K562 (cell line): ENCODE data around the gene KSR2. TPM values are rescaled to one million over a fixed set of nuclear protein-coding genes. Genes with fewer than 3 reads are reported as not detected.
A peak's percentile ranks its signal among the peaks of the same experiment; 100 is the strongest.

Experiments
- ARID4B ChIP-seq: sonication (generic); formaldehyde crosslinking; IDR thresholded peaks from 2 replicates; pipeline ENCODE4 v1.8.0; 2022; ENCODE audit warnings: mild to moderate bottlenecking, missing genetic modification reagents
- CBX2 ChIP-seq: fragments of 200-600 bp; sonication (generic); IDR thresholded peaks from one replicate; pipeline ENCODE4 v1.6.1; 2012; ENCODE audit warnings: mild to moderate bottlenecking, low read length, inconsistent platforms; ENCODE audit not compliant: insufficient read depth, poor library complexity, severe bottlenecking
- CREB3L1 ChIP-seq: fragments of 450-650 bp; IDR thresholded peaks from 2 replicates; pipeline ENCODE4 v1.6.1; 2014; ENCODE audit warnings: low read depth, mild to moderate bottlenecking, moderate library complexity, borderline replicate concordance
- CTBP1 ChIP-seq: fragments of 450-650 bp; IDR thresholded peaks from 2 replicates; pipeline ENCODE4 v1.6.1; 2016; ENCODE audit warnings: borderline replicate concordance
- E2F3 ChIP-seq: fragments of 250-450 bp; sonication (Bioruptor Pico); IDR thresholded peaks from 2 replicates; pipeline ENCODE4 v1.4.0; 2020; ENCODE audit warnings: mild to moderate bottlenecking
- ELK3 ChIP-seq: fragments of 450-650 bp; formaldehyde crosslinking; IDR thresholded peaks from 2 replicates; pipeline ENCODE4 v1.4.0; 2020; ENCODE audit warnings: mild to moderate bottlenecking
- GATAD2B ChIP-seq: fragments of 450-650 bp; IDR thresholded peaks from 2 replicates; pipeline ENCODE4 v1.6.1; 2017; ENCODE audit warnings: mild to moderate bottlenecking, borderline replicate concordance
- HDAC1 ChIP-seq, 2 experiments: fragments of 450-650 bp; IDR thresholded peaks; 2 replicates each; pipeline ENCODE4 v1.6.1; 2016 to 2017; ENCODE audit warnings: inconsistent platforms in 1 of 2, mild to moderate bottlenecking in 1 of 2, moderate library complexity in 1 of 2
- HMG20B ChIP-seq: fragments of 250-450 bp; sonication (Bioruptor Pico); IDR thresholded peaks from 2 replicates; pipeline ENCODE4 v1.5.0; 2021; ENCODE audit warnings: mild to moderate bottlenecking
- MYNN ChIP-seq, 2 experiments: sonication (generic); formaldehyde crosslinking in 1 of 2; IDR thresholded peaks; 2 replicates each; pipeline versions ENCODE4 v1.5.0 to v1.6.1; 2016 to 2020; ENCODE audit warnings: antibody characterized with exemption in 1 of 2, missing genetic modification reagents in 1 of 2
- NFATC3 ChIP-seq: fragments of 450-650 bp; IDR thresholded peaks from 2 replicates; pipeline ENCODE4 v1.6.1; 2017; ENCODE audit warnings: mild to moderate bottlenecking
- NRF1 ChIP-seq, 2 experiments: fragments of 450-650 bp; IDR thresholded peaks in 1 of 2; conservative IDR thresholded peaks in 1 of 2; 2 replicates each; pipeline ENCODE4 v1.6.1; 2014; ENCODE audit warnings: mild to moderate bottlenecking in 2 of 2
- POLR2G ChIP-seq: fragments of 200-400 bp; formaldehyde crosslinking; IDR thresholded peaks from 2 replicates; pipeline ENCODE4 v1.6.1; 2017; ENCODE audit warnings: low read depth, mild to moderate bottlenecking, antibody characterized with exemption, low read length, moderate library complexity
- RAD21 ChIP-seq, 2 experiments: fragments of 250-450 bp in 1 of 2; fragments of 450-650 bp in 1 of 2; sonication (Bioruptor Pico) in 1 of 2; formaldehyde crosslinking in 1 of 2; IDR thresholded peaks in 1 of 2; conservative IDR thresholded peaks in 1 of 2; 2 replicates each; pipeline versions ENCODE4 v1.4.0 to v1.8.0; 2020 to 2022; ENCODE audit warnings: mild to moderate bottlenecking in 2 of 2, moderate library complexity in 1 of 2
- RAD51 ChIP-seq: fragments of 450-650 bp; IDR thresholded peaks from 2 replicates; pipeline ENCODE4 v1.7.1; 2016; ENCODE audit warnings: low read depth, mild to moderate bottlenecking, borderline replicate concordance
- TCF15 ChIP-seq: fragments of 250-450 bp; sonication (Bioruptor Pico); IDR thresholded peaks from 2 replicates; pipeline ENCODE4 v1.8.0; 2022; ENCODE audit warnings: moderate library complexity, mild to moderate bottlenecking, inconsistent platforms
- THRB ChIP-seq: fragments of 450-650 bp; formaldehyde crosslinking; conservative IDR thresholded peaks from 2 replicates; pipeline ENCODE4 v1.4.0; 2022; ENCODE audit warnings: mild to moderate bottlenecking, missing genetic modification characterization
- ZSCAN29 ChIP-seq: fragments of 450-650 bp; IDR thresholded peaks from 2 replicates; pipeline ENCODE4 v1.6.1; 2017
- polyA plus RNA-seq, 8 experiments: library from polyadenylated mRNA; depleted of rRNA in 4 of 8; stranded (reverse) in 5 of 8; unstranded in 3 of 8; fragments of >200 nt; fragmentation: Nextera tagmentation in 2 of 8; fragmentation: Illumina TruSeq in 1 of 8; extraction: Ambion mirVana in 2 of 8; extraction: Trizol in 1 of 8; gene quantifications; 2 replicates each; pipeline versions ENCODE4 v1.2.1 to v1.2.3, GENCODE V29; 2011 to 2014; ENCODE audit warnings: inconsistent platforms in 1 of 8, missing spikeins in 1 of 8
- total RNA-seq, 7 experiments: library from RNA; depleted of rRNA in 6 of 7; stranded (reverse); fragments of >200 nt in 6 of 7; fragmentation: Illumina TruSeq in 2 of 7; extraction: Trizol in 2 of 7; gene quantifications; 2 replicates each; pipeline versions ENCODE4 v1.2.1 to v1.2.3, GENCODE V29; 2011 to 2021; ENCODE audit warnings: low replicate concordance in 1 of 7

The KSR2 gene
- total and polyA plus RNA-seq, 9 of the 15 experiments (the other 6 are each of a cell fraction or from before 2014, with no cell fraction given): not detected

GRCh38 chr12:118016424-118017264 is 47.9 kb upstream of the KSR2 start, which contains the start of gene RFC5 (continued):
- no peak for TF ChIP-seq THRB (CRISPR knock-in tag)
- TF ChIP-seq CREB3L1: peak; percentile 94
- peak; percentile 94 for TF ChIP-seq ARID4B (CRISPR knock-in tag)
- peak; percentile 73 to 80; a peak in 3 of 4 replicates for TF ChIP-seq NRF1 (conservative IDR thresholded peaks at IDR 0.05 in 1 of 2, IDR thresholded peaks at IDR 0.05 in 1 of 2)
- peak; percentile 97 for TF ChIP-seq E2F3
- no peak for TF ChIP-seq ZSCAN29
- TF ChIP-seq CBX2: no peak
- peak in 1 of 2 experiments; percentile 77; a peak in 2 of 4 replicates for TF ChIP-seq HDAC1 (IDR thresholded peaks at IDR 0.05)
- peak; percentile 100 for TF ChIP-seq POLR2G
- no peak for TF ChIP-seq NFATC3
- TF ChIP-seq ELK3 (CRISPR knock-in tag): no peak
- no peak for TF ChIP-seq RAD51
- TF ChIP-seq TCF15 (CRISPR knock-in tag): no peak
- TF ChIP-seq CTBP1: peak; percentile 33; the same call in 1 of the 2 replicates
- TF ChIP-seq GATAD2B: no peak
- no peak for TF ChIP-seq HMG20B
- TF ChIP-seq MYNN (IDR thresholded peaks at IDR 0.05): peak; percentile 99
- TF ChIP-seq MYNN (CRISPR knock-in tag; IDR thresholded peaks at IDR 0.05): peak; percentile 88
- TF ChIP-seq RAD21 (CRISPR knock-in tag; conservative IDR thresholded peaks at IDR 0.05 in 1 of 2, IDR thresholded peaks at IDR 0.05 in 1 of 2): no peak
